ENCODE measurements around the gene MATK.

- TF ChIP-seq CTCF (IDR thresholded peaks at IDR 0.05; ENCODE audit: poor library complexity, severe bottlenecking) (no peak), EP300 (conservative IDR thresholded peaks at IDR 0.05; ENCODE audit: poor library complexity, severe bottlenecking) (no peak)
Observed at GRCh38 chr19:3781603-3782002, 4.6 kb downstream of the MATK start.

All from neural cell (in vitro differentiated cells).